ENCODE results near the gene OTUD4.

The OTUD4 gene

GRCh38 chr4:145097821-145098674, 82.3 kb downstream of the OTUD4 start, which contains the start of the genes ABCE1 and ANAPC10:
ABCE1 (plus strand) TSS chr4:145098311; CDS start chr4:145104413, 6,102 bp downstream.
ANAPC10 (minus strand) TSS chr4:145098196; CDS start chr4:145096099, 2,097 bp downstream.
- peak; percentile 91 for DNase-seq (ENCODE audit: low spot score)
- peak; percentile 26 for TF ChIP-seq CTCF (IDR thresholded peaks at IDR 0.05; ENCODE audit: borderline replicate concordance, control extremely low read depth, extremely low read depth, insufficient read depth, missing control alignments)
- in situ Hi-C loops (cut with MboI; ENCODE audit: low sequenced_read_pairs, unreplicated experiment): no loop called here

- TF ChIP-seq CTCF (IDR thresholded peaks at IDR 0.05; ENCODE audit: borderline replicate concordance, control extremely low read depth, extremely low read depth, insufficient read depth, missing control alignments): no peak
- in situ Hi-C loops (cut with MboI; ENCODE audit: low sequenced_read_pairs, unreplicated experiment): no loop called here
- DNase-seq (ENCODE audit: low spot score): no peak
Observed at GRCh38 chr4:145097331-145097820, 83.0 kb downstream of the OTUD4 start.

GRCh38 chr4:145093638-145094037, 86.8 kb downstream of the OTUD4 start:
- DNase-seq (ENCODE audit: low spot score): no peak
- no peak for TF ChIP-seq CTCF (IDR thresholded peaks at IDR 0.05; ENCODE audit: borderline replicate concordance, control extremely low read depth, extremely low read depth, insufficient read depth, missing control alignments)
- in situ Hi-C loops (cut with MboI; ENCODE audit: low sequenced_read_pairs, unreplicated experiment): no loop called here

GRCh38 chr4:145090380-145090779, 90.0 kb downstream of the OTUD4 start:
- in situ Hi-C loops (cut with MboI; ENCODE audit: low sequenced_read_pairs, unreplicated experiment): no loop called here
- no peak for DNase-seq (ENCODE audit: low spot score)
- no peak for TF ChIP-seq CTCF (IDR thresholded peaks at IDR 0.05; ENCODE audit: borderline replicate concordance, control extremely low read depth, extremely low read depth, insufficient read depth, missing control alignments)

GRCh38 chr4:145083891-145084605, 96.3 kb downstream of the OTUD4 start:
- TF ChIP-seq CTCF (IDR thresholded peaks at IDR 0.05; ENCODE audit: borderline replicate concordance, control extremely low read depth, extremely low read depth, insufficient read depth, missing control alignments): no peak
- in situ Hi-C loops (cut with MboI; ENCODE audit: low sequenced_read_pairs, unreplicated experiment): no loop called here
- no peak for DNase-seq (ENCODE audit: low spot score)

All from GM13976 (cell line).